ENCODE measurements around the gene LRRC73. TPM values are rescaled to one million over a fixed set of nuclear protein-coding genes. Genes with fewer than 3 reads are reported as not detected.
"Not testable (repeated sequence)": the region's sequence is repeated elsewhere in the genome, so short reads cannot be mapped to it uniquely, and the experiment has no call there.

Gene LRRC73
- total and polyA plus RNA-seq, 4 donors = 0.87 to 4.8 (median 1.9) TPM

- not testable (repeated sequence) for H3K9ac ChIP-seq (ENCODE audit: insufficient read depth in 1 of 2, low read length in 2 of 2); ATAC-seq (ENCODE audit: insufficient read depth, low FRiP score); H3K27me3 ChIP-seq (ENCODE audit: control insufficient read depth in 3 of 3, insufficient read depth in 3 of 3, low read length in 2 of 3); DNase-seq; H3K4me3 ChIP-seq; H3K27ac ChIP-seq (ENCODE audit: low read depth in 1 of 2, low read length in 1 of 2); H3K4me1 ChIP-seq (ENCODE audit: control insufficient read depth in 5 of 5, insufficient read depth in 5 of 5, low read length in 5 of 5); H3K9me3 ChIP-seq (ENCODE audit: control insufficient read depth in 4 of 4, insufficient read depth in 3 of 4, low read length in 3 of 4)
- WGBS, 2 donors = 96 to 98% methylated on average over 14 to 15 of the region's 17 CpGs
- peaks cover 3 to 17% (median 9%) of the 10 kb centered on the region in 4 donors for H3K36me3 ChIP-seq (ENCODE audit: control insufficient read depth in 4 of 4, insufficient read depth in 4 of 4, low read length in 4 of 4)
Measured at GRCh38 chr6:43538986-43539385, 28.8 kb upstream of the LRRC73 start.

DNA sequence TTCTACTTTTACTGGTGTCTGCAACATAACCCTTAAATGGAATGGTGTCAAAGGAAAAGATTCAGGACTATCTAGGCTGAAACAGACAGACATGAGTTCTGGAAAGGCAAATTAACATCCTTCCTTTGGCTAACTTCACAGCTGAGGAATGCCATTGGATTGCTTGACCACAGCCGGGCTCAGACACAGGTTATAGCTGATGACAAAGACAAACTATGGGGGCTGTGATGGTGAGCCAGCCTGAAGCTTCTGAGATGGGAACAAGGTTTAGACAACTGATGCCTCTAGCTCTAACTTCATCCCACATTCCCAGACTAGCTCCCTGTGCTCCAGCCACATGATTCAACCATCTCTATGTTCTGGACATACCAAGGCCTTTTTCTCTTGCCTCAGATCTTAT is 22.1 kb upstream of the LRRC73 start:
- H3K36me3 ChIP-seq (ENCODE audit: control insufficient read depth in 4 of 4, insufficient read depth in 4 of 4, low read length in 4 of 4) = peaks cover 13 to 38% (median 30%) of the 10 kb centered on the region in 4 donors
- no peak overlapping the region for H3K4me3 ChIP-seq
- no peak overlapping the region for H3K27ac ChIP-seq (ENCODE audit: low read depth in 1 of 2, low read length in 1 of 2)
- H3K9me3 ChIP-seq (ENCODE audit: control insufficient read depth in 4 of 4, insufficient read depth in 3 of 4, low read length in 3 of 4) = no peaks in the 10 kb centered on the region
- H3K9ac ChIP-seq (ENCODE audit: insufficient read depth in 1 of 2, low read length in 2 of 2) = no peak overlapping the region
- no peak for TF ChIP-seq CTCF (IDR thresholded peaks at IDR 0.05; ENCODE audit: control extremely low read depth, extremely low read depth)
- no peaks in the 10 kb centered on the region for H3K27me3 ChIP-seq (ENCODE audit: control insufficient read depth in 3 of 3, insufficient read depth in 3 of 3, low read length in 2 of 3)
- DNase-seq (no peak), ATAC-seq (ENCODE audit: insufficient read depth, low FRiP score) (no peak)
- H3K4me1 ChIP-seq (ENCODE audit: control insufficient read depth in 5 of 5, insufficient read depth in 5 of 5, low read length in 5 of 5) = no peaks in the 10 kb centered on the region
- WGBS, 2 donors = 90 to 91% methylated on average over 1 of the region's 1 CpG

DNA sequence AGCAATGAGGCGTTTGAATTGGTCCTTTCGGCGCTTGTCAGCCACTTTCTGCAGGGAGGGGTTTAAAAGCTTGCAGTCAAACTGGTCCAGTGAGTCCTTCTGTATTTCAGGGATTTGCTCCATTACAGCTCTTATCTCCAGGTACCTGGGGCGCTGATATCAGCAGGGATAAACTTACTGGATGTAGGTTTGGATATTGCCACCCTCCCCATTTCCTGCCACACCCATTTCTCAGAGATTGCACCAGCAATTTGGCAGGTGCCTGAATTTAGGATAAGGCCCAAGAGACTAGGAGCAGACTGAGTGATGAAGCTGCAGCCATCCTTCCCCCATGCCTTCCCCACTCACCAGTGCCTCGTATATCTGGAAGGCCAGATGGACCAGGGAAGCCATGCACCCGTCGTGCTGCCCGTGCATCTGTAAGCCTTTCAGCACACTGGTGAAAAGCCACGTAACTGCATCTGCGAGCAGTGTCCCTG is 14.4 kb upstream of the LRRC73 start:
- ATAC-seq (ENCODE audit: insufficient read depth, low FRiP score) (no peak), DNase-seq (peak in 1 of 3 donors; percentile 40)
- Histone ChIP-seq H3K27me3 (ENCODE audit: control insufficient read depth in 3 of 3, insufficient read depth in 3 of 3, low read length in 2 of 3) (no peaks in the 10 kb centered on the region), H3K4me3 (no peak overlapping the region), H3K9ac (ENCODE audit: insufficient read depth in 1 of 2, low read length in 2 of 2) (no peak overlapping the region), H3K4me1 (ENCODE audit: control insufficient read depth in 5 of 5, insufficient read depth in 5 of 5, low read length in 5 of 5) (peaks cover 0 to 3% (median 0%) of the 10 kb centered on the region in 5 donors), H3K36me3 (ENCODE audit: control insufficient read depth in 4 of 4, insufficient read depth in 4 of 4, low read length in 4 of 4) (peaks cover 49 to 74% (median 54%) of the 10 kb centered on the region in 4 donors), H3K27ac (ENCODE audit: low read depth in 1 of 2, low read length in 1 of 2) (peak overlapping the region in 1 of 2 donors; percentile 33), H3K9me3 (ENCODE audit: control insufficient read depth in 4 of 4, insufficient read depth in 3 of 4, low read length in 3 of 4) (no peaks in the 10 kb centered on the region)
- no peak for TF ChIP-seq CTCF (IDR thresholded peaks at IDR 0.05; ENCODE audit: control extremely low read depth, extremely low read depth)
- WGBS, 2 donors = 66 to 85% methylated on average over 10 of the region's 10 CpGs

DNA sequence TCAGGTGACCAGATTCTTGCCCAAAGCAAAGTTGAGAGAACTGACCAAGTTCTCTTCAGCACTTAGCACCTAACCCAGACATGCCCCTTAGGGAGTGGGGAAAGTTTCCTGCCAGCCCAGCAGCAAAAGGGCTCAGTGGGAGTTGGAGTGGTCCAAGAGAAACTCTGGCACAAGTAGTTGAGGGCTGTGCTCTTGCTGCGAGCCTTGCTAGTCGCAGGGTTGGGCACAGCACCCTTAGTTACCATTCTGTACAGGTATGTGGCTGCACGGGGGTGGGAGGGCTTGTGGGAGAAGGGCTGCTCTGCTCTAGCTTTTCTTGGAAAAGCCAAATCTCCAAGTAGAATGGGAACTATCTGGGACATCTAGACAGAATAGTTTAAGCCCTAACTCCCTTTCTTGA is 13.1 kb upstream of the LRRC73 start:
- no peak overlapping the region for H3K27ac ChIP-seq (ENCODE audit: low read depth in 1 of 2, low read length in 1 of 2)
- 95 to 100% methylated on average over 3 of the region's 3 CpGs for WGBS, 2 donors

More for the DNA sequence above, 13.1 kb upstream of the LRRC73 start:
- peaks cover under 1 to 3% (median 2%) of the 10 kb centered on the region in 5 donors for H3K4me1 ChIP-seq (ENCODE audit: control insufficient read depth in 5 of 5, insufficient read depth in 5 of 5, low read length in 5 of 5)
- H3K36me3 ChIP-seq (ENCODE audit: control insufficient read depth in 4 of 4, insufficient read depth in 4 of 4, low read length in 4 of 4) = peaks cover 47 to 69% (median 51%) of the 10 kb centered on the region in 4 donors
- no peak overlapping the region for H3K9ac ChIP-seq (ENCODE audit: insufficient read depth in 1 of 2, low read length in 2 of 2)
- DNase-seq (no peak), ATAC-seq (ENCODE audit: insufficient read depth, low FRiP score) (no peak)
- no peak overlapping the region for H3K4me3 ChIP-seq
- no peak for TF ChIP-seq CTCF (IDR thresholded peaks at IDR 0.05; ENCODE audit: control extremely low read depth, extremely low read depth)
- H3K9me3 ChIP-seq (ENCODE audit: control insufficient read depth in 4 of 4, insufficient read depth in 3 of 4, low read length in 3 of 4) = no peaks in the 10 kb centered on the region
- H3K27me3 ChIP-seq (ENCODE audit: control insufficient read depth in 3 of 3, insufficient read depth in 3 of 3, low read length in 2 of 3) = no peaks in the 10 kb centered on the region

Data from lung (tissue), 12 donors.